Cerebellar cortex (tissue), 1 donor: ENCODE results near the gene CCDC80.

Source experiments
- DNase-seq: peaks from one replicate; pipeline ENCODE4 v3.0.0-alpha.2; 2015; ENCODE audit warnings: low spot score

Gene CCDC80

DNA sequence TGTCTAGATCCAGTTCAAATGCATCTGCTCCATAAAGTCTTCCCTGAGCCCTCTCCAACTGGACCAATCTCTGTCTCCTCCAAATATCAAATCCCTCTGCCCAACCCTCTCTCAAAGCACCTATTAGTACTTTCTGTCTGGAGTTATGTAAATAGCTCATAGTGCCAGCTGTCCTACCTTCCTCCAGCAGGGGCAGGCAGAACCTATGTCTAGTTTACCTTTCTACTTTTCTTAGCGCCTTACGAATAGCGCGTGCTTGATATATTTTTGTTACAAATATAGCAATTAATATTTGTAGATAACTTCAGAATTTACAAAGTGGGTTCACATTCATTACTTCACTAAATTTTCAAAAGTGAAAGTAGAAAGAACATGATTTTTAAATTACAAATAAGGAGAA lies 14.0 kb upstream of the CCDC80 start:
- DNase-seq: no peak

DNA sequence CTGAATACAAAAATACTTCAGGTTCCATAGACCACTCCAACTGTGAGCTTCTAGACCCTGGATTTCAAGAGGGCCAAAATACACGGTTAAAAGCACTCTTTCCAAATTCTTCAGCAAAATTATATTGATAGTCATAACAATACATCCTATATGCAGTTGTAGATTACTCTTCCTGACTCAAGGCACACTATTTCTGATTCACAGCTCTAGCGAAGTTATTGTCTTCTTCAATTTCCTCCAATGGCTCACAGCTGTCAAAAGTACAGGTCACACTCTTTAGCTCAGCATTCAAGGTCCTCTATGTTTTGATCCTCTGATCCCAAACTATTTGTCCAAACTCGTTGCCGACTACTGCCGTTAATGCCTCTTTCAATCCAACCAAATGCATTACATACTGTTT lies 13.5 kb upstream of the CCDC80 start:
- no peak for DNase-seq

DNA sequence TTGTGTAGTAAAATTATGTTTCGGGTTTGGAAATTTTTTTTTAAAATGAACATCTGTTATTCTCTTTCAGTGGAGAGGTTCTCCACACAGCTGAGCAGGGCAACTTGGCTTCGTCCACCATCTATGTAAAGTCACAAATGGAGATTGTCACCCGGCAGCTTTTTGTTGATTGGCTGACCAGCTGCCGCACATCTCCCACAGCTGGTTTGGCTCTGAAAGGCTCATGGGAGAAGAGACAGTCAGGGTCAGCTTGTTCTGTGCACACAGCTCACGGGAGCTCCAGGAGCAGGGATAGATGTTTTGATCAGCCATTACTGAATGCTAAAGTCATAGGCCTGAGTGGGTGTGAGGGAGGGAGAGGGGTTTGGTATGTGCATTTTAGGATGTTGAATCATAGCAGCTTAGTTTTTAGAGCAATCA lies 12.9 kb upstream of the CCDC80 start:
- no peak for DNase-seq

DNA sequence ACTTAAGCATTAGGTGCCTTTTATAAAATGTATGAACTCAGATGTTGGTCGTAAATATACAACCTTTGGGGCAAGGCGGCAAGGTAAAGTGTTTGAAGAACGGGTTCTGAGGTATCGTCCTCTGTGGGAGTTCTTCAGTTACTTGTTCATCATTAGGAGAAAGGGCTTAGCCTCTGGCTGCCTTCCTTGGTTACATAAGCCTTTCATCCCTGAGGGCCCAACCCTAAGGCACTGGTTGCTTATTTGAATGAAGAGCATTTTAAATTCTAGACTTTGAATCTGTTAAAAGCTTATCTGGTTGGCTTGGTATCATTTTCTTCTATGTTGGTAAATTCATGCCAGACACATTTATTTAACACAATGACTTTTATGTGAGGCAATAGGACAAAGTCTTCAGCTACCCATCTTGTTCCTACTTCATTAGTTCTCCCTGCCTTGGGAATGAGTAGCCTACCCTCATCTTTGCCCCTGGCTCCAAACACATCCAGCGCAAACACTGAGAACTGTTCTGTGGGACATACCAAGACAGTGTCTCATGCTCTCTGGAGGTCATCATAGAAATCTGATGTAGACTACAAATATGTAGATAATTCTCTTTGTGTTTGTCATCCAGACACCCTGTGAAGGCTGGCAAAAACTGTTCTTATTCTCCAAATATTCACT lies 12.4 kb upstream of the CCDC80 start:
- no peak for DNase-seq

DNA sequence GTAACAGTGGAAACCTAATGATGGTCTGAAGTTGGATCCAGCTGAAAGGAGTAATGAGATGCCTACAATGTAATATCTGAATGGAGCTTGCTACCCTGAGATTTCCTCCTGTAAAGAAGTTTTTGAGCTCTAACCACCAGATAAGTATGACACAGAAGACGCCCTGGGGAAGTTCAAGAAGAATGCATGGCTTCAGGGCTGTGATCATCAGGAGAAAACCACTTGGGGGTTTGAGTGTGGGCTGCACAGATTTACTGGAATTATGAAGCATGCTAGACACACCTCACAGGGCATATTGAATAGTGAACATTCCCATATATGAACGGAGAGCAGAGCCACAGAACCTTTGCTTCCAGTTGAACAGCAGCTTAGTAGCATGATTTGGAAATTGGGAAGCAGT lies 10.6 kb upstream of the CCDC80 start:
- no peak for DNase-seq

DNA sequence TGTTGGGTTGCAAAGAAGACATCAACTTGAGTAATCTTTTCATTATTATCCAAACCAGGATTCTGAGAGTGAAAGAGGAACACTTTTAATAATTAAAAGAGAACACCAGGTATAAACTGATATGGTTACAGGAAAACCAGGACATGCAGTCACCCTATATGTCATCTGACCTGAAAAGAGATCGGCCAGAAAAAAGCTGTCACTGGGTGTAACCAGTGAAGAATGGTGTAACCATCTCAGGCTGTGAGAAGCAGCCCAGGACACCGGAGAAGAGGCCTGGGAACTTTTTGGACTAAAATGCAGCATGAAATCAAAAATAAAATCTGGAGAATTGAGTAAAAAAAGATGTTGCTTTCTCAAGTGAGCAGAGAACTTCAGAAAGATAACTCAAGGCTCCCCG lies 10.1 kb upstream of the CCDC80 start:
- DNase-seq: no peak

DNA sequence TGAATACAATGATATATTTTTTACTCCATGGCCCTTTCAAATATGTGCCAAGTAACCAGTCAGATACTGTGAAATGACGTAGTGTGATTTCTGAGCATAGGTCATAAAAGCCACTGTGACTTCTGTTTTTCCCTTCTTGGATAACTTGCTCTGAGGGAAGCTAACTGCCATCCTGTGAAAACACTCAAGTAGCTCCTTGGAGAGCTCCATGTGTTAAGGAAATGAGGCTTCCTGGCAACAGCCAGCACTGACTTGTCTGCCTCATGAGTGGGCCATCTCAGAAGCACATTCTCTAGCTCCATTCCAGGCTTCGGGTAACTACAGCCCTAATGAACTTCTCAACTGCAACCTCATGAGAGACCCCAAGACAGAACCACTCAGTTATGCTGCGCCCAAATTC lies 9.5 kb upstream of the CCDC80 start:
- DNase-seq: no peak

DNA sequence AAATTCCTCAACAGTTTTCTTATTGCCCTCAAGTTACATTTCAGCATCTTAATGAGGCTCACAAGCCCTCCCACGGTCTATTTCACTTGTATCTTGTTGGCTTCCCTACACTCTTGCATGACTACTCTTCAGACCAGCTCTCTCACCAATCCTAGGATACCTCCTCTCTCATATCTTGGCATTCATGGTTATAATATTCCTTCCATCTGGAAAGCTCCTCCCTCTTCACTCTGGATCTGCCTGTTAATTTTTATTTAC lies 8.5 kb upstream of the CCDC80 start:
- DNase-seq: no peak

DNA sequence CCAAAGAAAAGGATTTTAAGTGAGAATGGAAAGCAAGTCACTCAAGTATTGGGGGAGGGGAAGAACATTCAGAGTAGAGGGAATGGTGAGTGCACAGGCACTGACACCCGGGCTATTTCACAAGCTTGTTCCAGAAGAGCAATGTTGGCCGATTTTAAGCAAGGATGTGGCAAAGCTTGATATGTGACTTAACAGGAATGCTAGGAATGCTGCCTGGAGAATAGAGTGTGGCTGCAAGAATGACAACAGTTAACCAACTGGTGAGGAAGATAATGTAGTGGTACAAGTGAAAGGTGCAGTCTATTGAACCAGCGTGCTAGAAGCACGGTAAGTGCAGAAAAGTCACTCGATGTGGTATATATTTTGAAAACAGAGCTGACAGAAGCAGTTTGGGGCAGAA lies 6.2 kb upstream of the CCDC80 start:
- DNase-seq: no peak

DNA sequence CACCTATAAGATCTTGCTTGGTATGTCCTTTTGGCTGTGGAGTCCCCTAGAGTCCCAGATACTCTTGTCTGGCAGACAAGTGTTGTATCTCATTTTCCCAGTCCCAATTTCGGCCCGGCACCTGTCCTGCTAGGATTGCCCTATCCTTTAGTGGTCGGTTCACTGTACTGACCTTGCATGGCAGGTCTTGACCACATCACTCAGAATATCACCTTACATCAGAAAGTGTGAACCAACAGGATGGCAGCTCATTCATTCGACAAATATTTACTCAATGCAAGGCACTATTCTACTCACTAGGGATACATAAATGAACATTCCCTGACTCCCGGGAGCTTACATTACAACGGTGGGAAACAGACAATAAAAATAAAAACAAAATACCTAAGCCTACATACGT lies 5.7 kb upstream of the CCDC80 start:
- no peak for DNase-seq

DNA sequence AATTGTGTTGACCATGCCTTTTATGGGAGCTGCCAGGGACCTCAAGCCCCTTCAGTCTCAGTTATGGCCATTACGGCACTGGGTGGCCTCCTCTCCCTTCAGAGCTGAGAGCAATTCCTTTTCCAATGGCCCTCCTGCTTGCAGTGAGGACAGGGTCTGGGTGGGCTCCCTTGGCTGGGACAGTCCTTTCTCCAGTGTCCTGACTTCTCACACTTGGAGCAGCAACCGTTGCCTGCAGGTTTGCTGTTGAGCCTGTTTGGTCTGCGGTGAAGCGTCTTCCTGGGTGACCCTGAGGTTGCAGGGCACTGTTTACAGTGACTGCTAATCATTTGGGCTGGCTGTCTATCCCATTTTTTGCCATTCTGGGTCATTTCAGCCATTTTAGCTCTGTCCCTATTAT lies 3.5 kb upstream of the CCDC80 start:
- DNase-seq: no peak

DNA sequence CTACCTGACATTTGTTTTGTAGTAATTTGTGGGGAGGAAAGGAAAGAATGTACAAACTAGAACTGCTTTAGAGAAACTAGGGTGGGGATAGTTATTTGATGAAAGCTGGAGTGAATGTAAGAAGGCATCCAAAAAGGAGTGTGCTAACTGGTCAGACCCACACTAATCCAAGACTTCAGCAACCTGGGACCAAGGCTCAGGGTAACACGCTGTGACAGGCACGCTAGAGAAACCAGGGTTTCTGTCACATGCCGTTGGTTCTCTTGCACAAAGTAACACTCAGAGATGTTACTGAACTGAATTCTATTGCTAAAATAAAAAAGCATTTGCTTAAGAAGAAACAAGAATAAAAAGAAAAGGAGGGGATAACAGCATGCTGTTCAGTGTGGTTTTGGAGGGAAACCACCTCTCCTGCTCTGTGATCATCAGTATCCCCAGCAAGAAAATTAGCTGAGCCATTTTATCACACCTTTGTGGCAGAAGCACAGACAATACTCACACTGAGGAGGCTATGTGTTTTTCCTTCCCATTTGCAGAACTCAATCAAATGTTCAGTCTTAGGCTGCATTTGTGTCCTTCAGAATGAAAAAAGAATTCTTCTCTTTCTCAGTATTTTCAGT lies 2.8 kb upstream of the CCDC80 start:
- no peak for DNase-seq

DNA sequence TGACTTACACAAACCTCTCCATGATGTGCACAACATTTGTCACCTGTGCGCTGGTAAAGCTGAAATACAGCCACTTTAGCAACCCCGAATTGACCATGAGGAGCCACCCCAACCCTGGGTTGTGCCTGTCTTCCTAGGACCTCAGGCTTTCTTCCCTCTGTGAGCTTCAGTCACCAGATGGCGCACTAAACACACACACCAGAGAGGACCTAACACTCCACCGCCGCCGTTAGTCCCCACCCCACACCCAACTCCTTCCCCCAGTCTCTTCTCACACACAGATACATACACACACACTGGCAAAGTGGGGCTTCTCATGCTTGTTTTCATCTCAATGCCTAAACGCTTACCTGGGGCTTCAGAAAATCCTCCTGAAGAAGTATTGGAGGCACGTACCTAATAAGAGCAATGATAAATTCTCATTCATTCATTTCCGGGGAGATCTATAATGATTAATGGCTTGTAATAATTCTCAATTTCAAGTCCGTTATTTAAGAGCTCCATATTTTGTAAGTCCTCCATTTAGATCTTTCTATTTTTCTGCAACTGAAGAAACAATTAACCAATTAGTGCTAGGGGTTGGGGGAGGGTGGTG lies 2.1 kb upstream of the CCDC80 start:
- DNase-seq: peak; percentile 71

DNA sequence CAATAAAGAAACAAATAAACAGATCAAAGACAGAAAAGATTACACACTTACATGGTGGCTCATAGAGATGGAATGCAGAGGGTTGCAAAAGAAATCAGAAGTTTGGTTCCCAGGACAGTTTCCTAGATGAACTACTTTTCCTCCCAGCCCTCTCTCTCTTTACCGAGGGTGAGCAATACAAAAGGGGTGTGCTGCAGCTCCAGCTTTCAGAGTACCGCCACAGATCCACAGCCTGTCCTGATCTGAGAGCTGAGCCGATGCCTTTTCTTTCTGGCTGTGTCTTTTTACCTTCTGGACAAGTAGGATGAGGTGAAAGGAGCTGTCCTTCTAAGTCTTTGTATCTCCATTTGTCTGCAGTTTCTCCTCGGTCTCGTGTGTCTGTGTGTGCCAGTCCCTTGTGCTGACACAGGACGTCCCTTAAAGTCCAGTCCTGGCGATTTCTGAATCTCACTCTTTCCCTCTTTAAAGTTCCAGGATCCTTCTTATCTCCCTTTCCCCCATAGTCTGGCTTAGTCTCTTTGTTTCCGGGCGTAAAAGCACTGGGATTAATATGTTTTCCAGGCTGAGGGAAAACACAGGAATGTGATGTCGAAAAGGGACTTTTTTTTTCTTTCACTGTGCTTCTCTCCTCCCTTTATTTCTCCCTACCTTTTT lies 540 bp downstream of the CCDC80 start:
- no peak for DNase-seq

DNA sequence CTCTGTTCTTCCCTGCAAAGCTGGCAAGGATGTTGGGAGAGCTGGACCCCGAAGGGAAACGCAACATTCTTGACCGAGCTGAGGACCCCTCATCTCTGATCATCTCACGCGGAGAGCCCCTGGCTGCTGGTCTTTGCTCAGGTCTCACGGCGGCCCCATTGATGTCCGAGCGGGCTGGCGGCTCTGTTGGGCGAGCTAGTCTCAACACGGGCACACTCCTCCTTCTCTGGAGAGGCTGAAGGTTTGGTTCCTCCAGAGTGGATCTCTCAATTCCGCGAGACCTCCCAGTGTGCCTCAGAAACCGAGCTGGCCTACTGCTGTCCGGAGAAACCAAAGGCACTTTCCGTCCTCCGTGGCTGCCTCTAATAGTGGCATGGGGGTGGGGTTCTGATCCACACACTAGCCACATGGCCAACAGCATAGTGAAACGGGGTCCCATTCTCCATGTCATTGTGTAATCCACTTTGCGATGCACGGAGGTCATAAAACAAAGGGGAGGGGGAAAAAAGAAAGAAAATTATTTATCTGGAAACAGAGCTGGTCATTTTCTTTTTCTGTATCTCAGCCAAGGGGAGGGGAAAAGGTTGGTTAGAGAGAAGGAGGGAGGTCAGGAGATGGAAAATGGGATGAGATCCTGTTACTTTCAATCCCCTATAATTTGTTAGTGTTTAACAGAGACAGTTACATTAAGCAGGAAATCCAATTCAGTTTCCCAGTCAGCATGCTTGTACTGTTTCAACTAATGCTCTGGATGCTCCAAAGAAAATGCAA lies 1.3 kb downstream of the CCDC80 start:
- DNase-seq: no peak

DNA sequence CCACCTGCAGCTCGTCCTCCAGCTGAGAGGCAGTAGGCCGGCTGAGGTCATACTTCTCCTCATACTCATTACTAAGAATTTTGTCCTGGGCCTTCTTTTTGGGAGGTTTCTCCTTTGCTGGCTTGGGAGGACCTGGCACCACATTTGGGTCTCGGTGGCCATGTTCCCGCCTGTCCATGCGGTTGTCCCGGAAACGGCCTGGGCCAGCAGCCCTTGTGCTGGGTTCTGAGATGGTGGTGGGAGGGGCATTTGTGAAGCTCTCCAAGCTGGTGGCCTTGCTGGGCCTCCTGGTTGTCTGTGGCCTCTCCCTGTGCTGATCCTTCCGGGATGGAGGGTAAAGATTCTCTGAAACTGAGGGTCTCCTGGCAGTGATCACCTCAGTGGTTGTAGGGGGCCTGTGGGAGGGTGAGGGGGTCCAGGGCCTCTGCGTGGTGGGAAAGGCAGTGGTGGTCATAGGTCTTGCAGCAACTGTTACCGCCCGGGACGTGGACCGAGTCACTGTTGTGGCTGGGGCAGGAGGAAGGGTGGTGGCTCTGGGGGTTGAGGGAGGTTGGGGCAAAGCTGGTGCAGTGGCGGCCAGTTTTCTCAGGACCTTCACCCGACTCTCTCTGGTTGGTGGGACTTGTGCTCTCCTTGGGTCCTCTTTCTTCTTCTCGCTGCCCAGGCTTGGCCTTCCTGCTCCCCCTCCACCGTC lies 2.5 kb downstream of the CCDC80 start:
- DNase-seq: no peak

DNA sequence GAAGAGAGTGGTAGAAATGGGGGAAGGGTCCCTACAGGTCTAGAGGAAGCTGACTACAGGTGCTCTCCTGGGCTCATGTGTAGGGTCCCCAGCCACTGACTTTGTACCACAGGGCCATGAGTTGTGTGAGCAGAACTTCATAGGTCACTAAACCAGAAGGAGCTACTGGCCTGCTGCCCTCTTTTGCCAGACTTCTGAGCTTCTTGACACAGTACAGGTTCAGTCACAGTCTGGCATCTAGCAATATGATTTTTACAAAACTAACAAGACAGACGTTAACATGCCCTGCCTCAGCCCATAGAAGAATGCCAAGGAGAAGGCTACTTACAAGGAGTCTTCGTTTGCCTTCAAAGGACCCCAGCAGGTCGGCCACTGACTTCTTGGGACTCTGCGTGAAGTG lies 3.2 kb downstream of the CCDC80 start:
- no peak for DNase-seq

DNA sequence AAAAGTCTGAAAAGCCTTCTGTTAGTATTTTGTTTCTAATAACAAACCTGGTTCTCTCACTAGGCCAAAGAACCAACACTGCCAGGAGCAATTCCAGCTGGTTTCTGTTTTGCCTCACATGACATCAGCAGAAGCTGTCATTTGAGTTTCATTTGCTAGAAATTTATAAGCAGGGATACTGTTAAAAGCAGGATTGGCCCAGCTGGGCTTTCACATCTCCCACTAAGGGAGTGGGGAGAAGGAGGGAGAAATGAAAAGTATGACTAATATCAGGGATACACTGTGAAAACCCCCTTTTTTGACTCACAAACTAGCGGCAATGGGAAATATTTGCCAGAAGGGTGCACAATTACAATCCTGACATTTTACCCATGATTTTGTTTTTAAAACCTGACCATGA lies 5.3 kb downstream of the CCDC80 start:
- no peak for DNase-seq

DNA sequence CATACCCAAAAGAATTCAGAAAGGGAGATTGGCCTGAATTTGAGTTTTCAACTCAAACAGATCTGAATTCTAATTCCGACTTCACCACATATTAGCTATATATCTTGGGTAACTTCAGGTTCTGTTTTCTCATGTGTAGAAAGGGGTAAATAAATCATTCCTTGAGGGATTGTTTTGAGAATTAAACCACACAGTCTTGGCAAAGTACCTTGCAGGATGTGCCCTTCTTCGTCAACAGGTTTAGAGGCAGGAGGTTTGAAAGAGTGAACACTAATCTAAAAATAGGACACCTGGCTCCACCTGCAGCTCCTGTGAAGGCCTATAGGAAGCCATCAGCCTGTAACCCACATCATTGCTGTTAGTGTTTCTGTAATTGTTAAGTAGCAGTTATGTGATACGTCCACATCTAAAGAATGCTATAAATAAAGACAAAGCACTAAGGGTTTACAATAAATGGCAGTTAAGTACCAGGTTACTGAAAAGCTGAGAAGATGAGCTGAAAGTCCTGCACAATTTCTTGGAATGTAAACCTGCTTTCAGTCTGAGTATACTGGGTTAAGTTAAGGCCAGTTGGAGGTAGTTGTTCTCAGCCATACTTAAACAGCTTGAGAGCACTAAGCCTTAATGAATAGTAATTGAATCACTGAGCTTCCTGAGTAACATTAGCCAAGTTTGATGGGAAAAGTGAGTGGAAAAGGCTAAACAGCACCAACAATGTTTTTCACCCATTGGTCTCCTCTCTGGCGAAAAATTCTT lies 6.0 kb downstream of the CCDC80 start:
- DNase-seq: no peak

DNA sequence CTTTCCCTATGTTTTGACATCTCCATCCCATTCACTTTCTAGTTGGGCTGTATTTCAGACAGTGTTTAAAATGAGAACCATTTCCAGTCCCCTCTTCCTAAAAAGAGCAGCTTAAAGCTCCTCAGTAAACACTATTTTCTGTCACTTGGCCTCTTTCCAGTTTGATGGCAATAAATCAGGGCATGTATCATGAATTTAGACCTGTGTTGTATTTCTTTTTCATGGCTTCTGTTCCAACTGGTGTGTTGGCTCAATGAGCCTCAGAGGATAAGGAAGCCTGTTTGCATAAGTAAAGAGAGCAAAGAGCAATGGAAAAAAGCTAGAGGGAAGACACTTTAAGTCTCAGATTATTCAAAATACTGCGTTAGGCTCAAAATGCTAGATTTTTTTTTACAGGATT lies 7.2 kb downstream of the CCDC80 start:
- no peak for DNase-seq

DNA sequence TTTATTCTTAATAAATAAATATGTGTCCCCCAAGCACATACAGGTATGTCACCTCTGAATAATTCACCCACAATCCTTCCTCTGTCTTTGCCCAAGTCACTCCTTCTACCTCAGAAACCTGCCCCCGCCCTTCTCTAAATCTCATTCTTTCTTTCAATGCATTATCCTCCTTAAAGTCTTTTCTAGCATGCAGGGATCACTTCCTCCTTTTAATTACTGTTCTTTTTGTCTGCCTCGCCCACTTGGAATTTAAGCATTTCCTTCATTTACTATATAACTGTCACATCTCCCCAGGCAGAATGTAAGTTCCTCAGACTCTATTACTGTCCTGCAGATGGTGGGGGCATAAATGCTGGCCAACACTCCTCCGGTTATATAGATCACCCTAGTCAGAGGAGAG lies 7.8 kb downstream of the CCDC80 start:
- DNase-seq: no peak

DNA sequence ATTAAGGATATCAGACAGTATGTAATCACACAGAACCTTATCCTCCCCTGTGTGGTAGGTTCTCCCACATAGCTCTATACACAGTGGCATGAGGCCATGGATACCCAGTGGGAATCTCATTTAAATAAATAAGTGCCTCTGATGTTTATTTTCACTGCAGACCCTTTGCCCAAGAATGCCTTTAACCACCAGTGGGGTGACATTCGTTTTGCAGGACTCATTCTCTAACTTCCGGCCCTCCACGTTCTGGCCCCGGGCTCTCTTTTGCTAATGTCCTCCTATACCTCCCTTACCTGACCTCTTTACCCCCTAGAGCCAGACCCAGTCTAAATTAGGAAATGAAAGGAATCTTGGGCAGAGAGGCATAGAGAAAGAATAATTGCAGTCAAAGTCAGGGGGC lies 8.3 kb downstream of the CCDC80 start:
- no peak for DNase-seq
